ENCODE results near the gene NPTXR. TPM values are rescaled to one million over a fixed set of nuclear protein-coding genes. Genes with fewer than 3 reads are reported as not detected.

Gene NPTXR
- total and polyA plus RNA-seq, 2 donors (not counting 1 experiment from before 2014, with no cell fraction given) = 1.0 to 2.0 TPM

GRCh38 chr22:38830845-38831108, 13.1 kb downstream of the NPTXR start:
- DNase-seq (ENCODE audit: low read depth in 2 of 2) = no peak

GRCh38 chr22:38830026-38830844, 13.6 kb downstream of the NPTXR start:
- Histone ChIP-seq H2AFZ (ENCODE audit: low read length) (no peak overlapping the region), H3K4me1 (ENCODE audit: control insufficient read depth, extremely low read depth, insufficient read depth, low read length) (no peaks in the 10 kb centered on the region), H3K9me3 (ENCODE audit: control insufficient read depth, insufficient read depth, low read depth, low read length) (no peaks in the 10 kb centered on the region), H3K36me3 (ENCODE audit: control insufficient read depth, insufficient read depth, low read length) (no peaks in the 10 kb centered on the region), H3K4me2 (ENCODE audit: extremely low read depth, insufficient read depth, low read length) (no peak overlapping the region), H4K20me1 (ENCODE audit: control insufficient read depth, extremely low read depth, insufficient read depth, low read length) (no peaks in the 10 kb centered on the region), H3K27me3 (ENCODE audit: control insufficient read depth, insufficient read depth, low read length) (no peaks in the 10 kb centered on the region), H3K79me2 (ENCODE audit: control insufficient read depth, insufficient read depth, low read length) (no peaks in the 10 kb centered on the region), H3K9ac (ENCODE audit: insufficient read depth, low read length) (no peak overlapping the region), H3K27ac (ENCODE audit: insufficient read depth, low read length) (no peak overlapping the region), H3K4me3 (replicated peaks in 1 of 4; ENCODE audit: control extremely low read depth in 1 of 4, insufficient read depth in 1 of 4, low read depth in 3 of 4, low read length in 4 of 4) (no peak overlapping the region)
- DNase-seq (ENCODE audit: low read depth in 2 of 2) = no peak
- no peak for TF ChIP-seq EZH2 (IDR thresholded peaks at IDR 0.05; ENCODE audit: low read length, missing control alignments)
- no peak for TF ChIP-seq CTCF (conservative IDR thresholded peaks at IDR 0.05 in 1 of 2, IDR thresholded peaks at IDR 0.05 in 1 of 2; ENCODE audit: low read depth in 1 of 2, low read length in 2 of 2)

More at GRCh38 chr22:38830845-38831108, 13.1 kb downstream of the NPTXR start:
- Histone ChIP-seq H3K27ac (ENCODE audit: insufficient read depth, low read length) (no peak overlapping the region), H3K36me3 (ENCODE audit: control insufficient read depth, insufficient read depth, low read length) (no peaks in the 10 kb centered on the region), H3K79me2 (ENCODE audit: control insufficient read depth, insufficient read depth, low read length) (no peaks in the 10 kb centered on the region), H3K4me1 (ENCODE audit: control insufficient read depth, extremely low read depth, insufficient read depth, low read length) (no peaks in the 10 kb centered on the region), H3K9ac (ENCODE audit: insufficient read depth, low read length) (no peak overlapping the region), H3K4me3 (replicated peaks in 1 of 4; ENCODE audit: control extremely low read depth in 1 of 4, insufficient read depth in 1 of 4, low read depth in 3 of 4, low read length in 4 of 4) (no peak overlapping the region), H2AFZ (ENCODE audit: low read length) (no peak overlapping the region), H3K27me3 (ENCODE audit: control insufficient read depth, insufficient read depth, low read length) (no peaks in the 10 kb centered on the region), H3K4me2 (ENCODE audit: extremely low read depth, insufficient read depth, low read length) (no peak overlapping the region), H4K20me1 (ENCODE audit: control insufficient read depth, extremely low read depth, insufficient read depth, low read length) (no peaks in the 10 kb centered on the region), H3K9me3 (ENCODE audit: control insufficient read depth, insufficient read depth, low read depth, low read length) (no peaks in the 10 kb centered on the region)
- TF ChIP-seq CTCF (conservative IDR thresholded peaks at IDR 0.05 in 1 of 2, IDR thresholded peaks at IDR 0.05 in 1 of 2; ENCODE audit: low read depth in 1 of 2, low read length in 2 of 2) (no peak), EZH2 (IDR thresholded peaks at IDR 0.05; ENCODE audit: low read length, missing control alignments) (no peak)

DNA sequence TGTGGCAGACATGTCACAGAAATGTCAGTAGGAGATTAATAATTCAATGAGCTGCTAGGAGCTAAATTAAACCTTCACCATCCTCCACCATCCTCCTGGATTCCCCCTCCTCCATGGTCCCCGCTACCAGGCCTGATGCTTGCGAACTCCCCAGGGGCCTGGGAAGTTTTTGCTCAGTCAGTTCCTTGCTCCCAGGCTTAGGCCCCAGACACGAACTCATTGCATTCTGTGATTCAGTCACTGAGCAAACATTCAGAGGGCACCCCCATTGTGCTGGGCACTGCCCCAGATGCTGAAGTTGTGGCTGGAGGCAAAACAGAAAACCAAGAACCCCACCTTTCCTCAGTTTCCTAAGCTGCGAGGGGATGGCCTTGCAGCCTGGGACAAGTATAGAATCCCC, 14.3 kb downstream of the NPTXR start:
- Histone ChIP-seq H3K27ac (ENCODE audit: insufficient read depth, low read length) (no peak overlapping the region), H3K4me2 (ENCODE audit: extremely low read depth, insufficient read depth, low read length) (no peak overlapping the region), H3K9ac (ENCODE audit: insufficient read depth, low read length) (no peak overlapping the region), H3K36me3 (ENCODE audit: control insufficient read depth, insufficient read depth, low read length) (no peaks in the 10 kb centered on the region), H3K4me1 (ENCODE audit: control insufficient read depth, extremely low read depth, insufficient read depth, low read length) (no peaks in the 10 kb centered on the region), H3K27me3 (ENCODE audit: control insufficient read depth, insufficient read depth, low read length) (no peaks in the 10 kb centered on the region), H3K4me3 (replicated peaks in 1 of 4; ENCODE audit: control extremely low read depth in 1 of 4, insufficient read depth in 1 of 4, low read depth in 3 of 4, low read length in 4 of 4) (no peak overlapping the region), H2AFZ (ENCODE audit: low read length) (no peak overlapping the region), H3K79me2 (ENCODE audit: control insufficient read depth, insufficient read depth, low read length) (no peaks in the 10 kb centered on the region), H3K9me3 (ENCODE audit: control insufficient read depth, insufficient read depth, low read depth, low read length) (no peaks in the 10 kb centered on the region), H4K20me1 (ENCODE audit: control insufficient read depth, extremely low read depth, insufficient read depth, low read length) (no peaks in the 10 kb centered on the region)
- TF ChIP-seq EZH2 (IDR thresholded peaks at IDR 0.05; ENCODE audit: low read length, missing control alignments) = no peak
- TF ChIP-seq CTCF (conservative IDR thresholded peaks at IDR 0.05 in 1 of 2, IDR thresholded peaks at IDR 0.05 in 1 of 2; ENCODE audit: low read depth in 1 of 2, low read length in 2 of 2) = no peak
- DNase-seq (ENCODE audit: low read depth in 2 of 2) = no peak
